Spleen (tissue), 11 donors: ENCODE results near the gene RPS23. TPM values are rescaled to one million over a fixed set of nuclear protein-coding genes. Genes with fewer than 3 reads are reported as not detected.

ENCODE experiments used
- DNase-seq: peaks from one replicate; pipeline ENCODE4 v3.0.0-alpha.2; 2020
- H3K27ac ChIP-seq, 8 donors: fragments of 200-600 bp; sonication (generic) in 7 of 8; 1 replicate in 4 of 8; 2 replicates in 4 of 8; pipeline versions ENCODE4 v1.5.0 to v1.8.0; 2016 to 2021; ENCODE audit warnings: inconsistent platforms in 4 of 8, mild to moderate bottlenecking in 4 of 8, moderate library complexity in 1 of 8
- H3K27me3 ChIP-seq, 7 donors: fragments of 200-600 bp; sonication (generic) in 6 of 7; replicated peaks in 1 of 7; 1 replicate in 4 of 7; 2 replicates in 3 of 7; pipeline versions ENCODE4 v1.5.0 to v1.8.0; 2016 to 2021; ENCODE audit warnings: inconsistent platforms in 3 of 7, mild to moderate bottlenecking in 1 of 7
- H3K36me3 ChIP-seq, 6 donors: fragments of 200-600 bp; sonication (generic) in 5 of 6; 1 replicate in 4 of 6; 2 replicates in 2 of 6; pipeline versions ENCODE4 v1.5.0 to v1.8.0; 2016 to 2021; ENCODE audit warnings: inconsistent platforms in 2 of 6
- H3K4me1 ChIP-seq, 6 donors: fragments of 200-600 bp; sonication (generic) in 5 of 6; 1 replicate in 3 of 6; 2 replicates in 3 of 6; pipeline versions ENCODE4 v1.5.0 to v1.8.0; 2016 to 2021; ENCODE audit warnings: inconsistent platforms in 3 of 6
- H3K4me3 ChIP-seq, 8 donors: fragments of 200-600 bp; sonication (generic) in 7 of 8; 1 replicate in 4 of 8; 2 replicates in 4 of 8; pipeline versions ENCODE4 v1.5.0 to v1.8.0; 2016 to 2021; ENCODE audit warnings: inconsistent platforms in 4 of 8, mild to moderate bottlenecking in 4 of 8, moderate library complexity in 2 of 8
- H3K9me3 ChIP-seq, 8 donors: fragments of 200-600 bp; sonication (generic) in 7 of 8; 1 replicate in 4 of 8; 2 replicates in 4 of 8; pipeline versions ENCODE4 v1.5.0 to v1.8.0; 2016 to 2021; ENCODE audit warnings: inconsistent platforms in 4 of 8
- POLR2A ChIP-seq, 3 donors: fragments of 450-650 bp; IDR thresholded peaks; one replicate each; pipeline ENCODE4 v1.5.1; 2017; ENCODE audit warnings: antibody characterized with exemption in 3 of 3, mild to moderate bottlenecking in 1 of 3
- POLR2AphosphoS5 ChIP-seq, 3 donors: sonication (generic); formaldehyde crosslinking; IDR thresholded peaks; one replicate each; pipeline ENCODE4 v1.5.1; 2017; ENCODE audit warnings: antibody characterized with exemption in 3 of 3
- WGBS, 5 donors: extraction: QIAGEN DNeasy Blood & Tissue Kit in 3 of 5; methylation state at CpG; one replicate each; pipeline versions ENCODE4 v1.1.5 to v1.1.7; 2013 to 2018; 5-methylcytosine and 5-hydroxymethylcytosine counted together
- intact Hi-C: fragments of 100-400 bp; cut with DNase I; formaldehyde crosslinking; loops from one replicate; pipeline ENCODE4 v1.15.0; 2023; ENCODE audit warnings: low total_unique reads
- polyA plus RNA-seq, 3 donors: library from polyadenylated mRNA; stranded (reverse); fragments of 200-250 nt; gene quantifications; one replicate each; pipeline ENCODE4 v1.2.1, GENCODE V29; 2013
- total RNA-seq, 7 donors: library from RNA; depleted of rRNA in 3 of 7; stranded (reverse); fragments of >200 nt in 3 of 7; fragmentation: NEBNext Ultra II Directional in 4 of 7; extraction: Animal tissue kit (Norgen Biotek cat#: 25700) in 4 of 7; gene quantifications; one replicate each; pipeline versions ENCODE4 v1.1.0 to v1.2.1, GENCODE V29; 2016 to 2021
- TF ChIP-seq, protein P1 (sequence below), 11 experiments: fragments of 200-600 bp in 7 of 11; fragments of 450-650 bp in 4 of 11; sonication (generic) in 4 of 11; IDR thresholded peaks in 8 of 11; conservative IDR thresholded peaks in 3 of 11; 1 replicate in 7 of 11; 2 replicates in 4 of 11; pipeline versions ENCODE4 v1.4.0 to v1.8.0; 2016 to 2021; ENCODE audit warnings: antibody characterized with exemption in 11 of 11, inconsistent platforms in 4 of 11, mild to moderate bottlenecking in 1 of 11
- donor health status: healthy with polysubstance abuse.
- donor health status: DM: no; HTN: no; CAD: no; lungs with moderate emphysema.
- donor health status: DM: no; HTN: no; CAD: no.
- donor health status: Bipolar disorder and iron deficiency.
- donor health status: healthy.
- donor health status: DM: no; HTN: no; CAD: no.
- donor health status: DM: yes; HTN: yes; CAD: no.

Gene RPS23
- total and polyA plus RNA-seq, 10 donors, result 1,734 to 8,847 (median 2,843) TPM

DNA sequence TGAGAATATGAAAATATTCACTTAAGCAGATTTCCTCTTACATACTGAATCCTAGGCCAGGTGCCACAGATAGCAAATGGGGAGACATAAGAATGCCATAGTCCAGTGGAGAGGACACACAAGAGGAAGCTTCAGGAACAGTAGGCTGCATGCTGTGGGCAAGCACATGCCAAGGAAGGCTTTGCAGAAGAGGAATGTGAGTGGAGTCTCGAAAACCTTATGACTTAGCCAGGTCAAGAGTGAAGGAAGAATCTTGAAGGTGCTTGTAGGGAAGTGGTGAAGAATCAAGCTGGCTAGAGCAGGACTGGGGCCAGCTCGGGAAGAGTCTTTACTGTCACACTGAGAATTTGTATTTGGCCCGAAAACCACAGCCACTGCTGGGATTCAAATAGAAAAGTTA is 20.4 kb downstream of the RPS23 start:
- intact Hi-C loops, result no loop called here
- no peaks in the 10 kb centered on the region for H3K9me3 ChIP-seq
- H3K27me3 ChIP-seq, result no peaks in the 10 kb centered on the region
- DNase-seq, result no peak
- peaks cover 0 to 13% (median 0%) of the 10 kb centered on the region in 6 donors for H3K36me3 ChIP-seq
- no peak overlapping the region for H3K27ac ChIP-seq
- H3K4me3 ChIP-seq, result no peak overlapping the region
- peaks cover 0 to 6% (median 0%) of the 10 kb centered on the region in 6 donors for H3K4me1 ChIP-seq
- 74 to 94% (median 81%) methylated on average over 3 of the region's 3 CpGs for WGBS, 5 donors
- TF ChIP-seq, protein P1, sequence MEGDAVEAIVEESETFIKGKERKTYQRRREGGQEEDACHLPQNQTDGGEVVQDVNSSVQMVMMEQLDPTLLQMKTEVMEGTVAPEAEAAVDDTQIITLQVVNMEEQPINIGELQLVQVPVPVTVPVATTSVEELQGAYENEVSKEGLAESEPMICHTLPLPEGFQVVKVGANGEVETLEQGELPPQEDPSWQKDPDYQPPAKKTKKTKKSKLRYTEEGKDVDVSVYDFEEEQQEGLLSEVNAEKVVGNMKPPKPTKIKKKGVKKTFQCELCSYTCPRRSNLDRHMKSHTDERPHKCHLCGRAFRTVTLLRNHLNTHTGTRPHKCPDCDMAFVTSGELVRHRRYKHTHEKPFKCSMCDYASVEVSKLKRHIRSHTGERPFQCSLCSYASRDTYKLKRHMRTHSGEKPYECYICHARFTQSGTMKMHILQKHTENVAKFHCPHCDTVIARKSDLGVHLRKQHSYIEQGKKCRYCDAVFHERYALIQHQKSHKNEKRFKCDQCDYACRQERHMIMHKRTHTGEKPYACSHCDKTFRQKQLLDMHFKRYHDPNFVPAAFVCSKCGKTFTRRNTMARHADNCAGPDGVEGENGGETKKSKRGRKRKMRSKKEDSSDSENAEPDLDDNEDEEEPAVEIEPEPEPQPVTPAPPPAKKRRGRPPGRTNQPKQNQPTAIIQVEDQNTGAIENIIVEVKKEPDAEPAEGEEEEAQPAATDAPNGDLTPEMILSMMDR (IDR thresholded peaks at IDR 0.05 in 8 of 11, conservative IDR thresholded peaks at IDR 0.05 in 3 of 11), result no peak
- TF ChIP-seq POLR2A (IDR thresholded peaks at IDR 0.05), result no peak
- TF ChIP-seq POLR2AphosphoS5 (IDR thresholded peaks at IDR 0.05), result no peak

DNA sequence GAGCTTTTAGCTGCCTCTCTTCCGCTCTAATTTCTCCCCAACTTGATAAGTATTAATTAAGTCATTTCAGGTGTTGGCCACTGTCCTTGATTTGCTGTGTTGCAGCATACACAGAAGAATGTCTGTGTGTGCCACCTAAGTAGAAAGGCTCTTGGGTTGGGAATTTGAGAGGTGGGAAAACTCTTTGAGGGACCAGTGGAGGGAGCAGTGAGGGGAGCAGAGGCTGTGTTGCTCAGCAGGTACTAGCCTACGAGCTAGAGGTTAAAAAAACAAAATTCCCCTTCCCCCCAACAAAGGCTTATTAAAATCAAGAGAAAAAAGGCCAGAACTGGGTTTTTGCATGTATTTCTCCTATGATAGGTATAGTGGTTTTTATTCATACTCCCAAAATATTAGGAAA is 20.9 kb downstream of the RPS23 start:
- Histone ChIP-seq H3K27me3 (no peaks in the 10 kb centered on the region), H3K4me1 (peaks cover 0 to 6% (median 0%) of the 10 kb centered on the region in 6 donors), H3K27ac (no peak overlapping the region), H3K9me3 (no peaks in the 10 kb centered on the region), H3K4me3 (no peak overlapping the region), H3K36me3 (peaks cover 0 to 13% (median 0%) of the 10 kb centered on the region in 6 donors)
- intact Hi-C loops, result no loop called here
- DNase-seq, result no peak
- WGBS, 5 donors, result 79 to 94% (median 93%) methylated on average over 2 of the region's 2 CpGs
- TF ChIP-seq POLR2A (IDR thresholded peaks at IDR 0.05) (no peak), POLR2AphosphoS5 (IDR thresholded peaks at IDR 0.05) (no peak)
- TF ChIP-seq, protein P1 (IDR thresholded peaks at IDR 0.05 in 8 of 11, conservative IDR thresholded peaks at IDR 0.05 in 3 of 11), result no peak

DNA sequence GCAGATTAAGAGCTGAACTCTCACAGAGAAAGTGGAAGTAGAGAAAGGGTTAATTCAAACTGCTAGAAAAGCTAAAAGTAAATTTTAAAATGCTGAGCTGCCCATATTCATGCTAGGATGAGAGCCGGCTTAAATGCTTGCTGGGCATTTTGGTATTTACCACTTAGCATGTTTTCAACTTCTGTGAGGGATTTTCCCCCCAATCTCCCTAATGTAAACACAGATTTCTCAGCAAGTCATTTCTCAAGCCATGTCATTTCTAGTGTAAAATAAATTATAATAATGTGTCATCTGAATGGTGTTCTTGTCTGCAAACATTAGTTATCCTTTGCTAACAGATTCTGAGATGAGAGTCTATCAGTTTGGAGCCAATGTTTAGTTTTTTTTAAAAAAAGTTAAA is 22.3 kb downstream of the RPS23 start:
- DNase-seq, result no peak
- H3K36me3 ChIP-seq, result peaks cover 0 to 13% (median 0%) of the 10 kb centered on the region in 6 donors
- no peak for TF ChIP-seq POLR2A (IDR thresholded peaks at IDR 0.05)
- no peak for TF ChIP-seq POLR2AphosphoS5 (IDR thresholded peaks at IDR 0.05)
- TF ChIP-seq, protein P1 (IDR thresholded peaks at IDR 0.05 in 8 of 11, conservative IDR thresholded peaks at IDR 0.05 in 3 of 11), result no peak
- WGBS, 5 donors, result 53 to 88% (median 68%) methylated on average over 1 of the region's 1 CpG
- peaks cover 0 to 6% (median 0%) of the 10 kb centered on the region in 6 donors for H3K4me1 ChIP-seq
- no peaks in the 10 kb centered on the region for H3K9me3 ChIP-seq
- no peak overlapping the region for H3K4me3 ChIP-seq
- intact Hi-C loops, result no loop called here
- no peaks in the 10 kb centered on the region for H3K27me3 ChIP-seq
- H3K27ac ChIP-seq, result no peak overlapping the region

DNA sequence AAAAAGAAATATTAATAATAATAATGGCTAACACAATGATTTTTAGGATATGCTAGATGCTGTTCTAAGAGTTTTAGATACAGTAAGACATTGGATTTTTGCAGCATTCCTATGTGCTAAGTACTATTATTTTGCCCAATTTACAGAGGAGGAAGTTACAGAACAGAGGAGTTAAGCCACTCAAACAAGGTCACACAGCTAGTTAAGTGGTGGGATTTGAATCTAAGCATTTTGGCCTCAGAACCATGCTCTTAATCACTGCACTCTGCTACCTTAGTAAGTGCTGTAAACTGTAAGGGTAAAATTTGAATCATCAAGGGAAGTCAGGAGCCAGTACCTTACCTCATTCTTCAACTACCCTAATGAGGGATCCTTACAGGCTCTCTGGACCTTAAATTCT is 25.4 kb downstream of the RPS23 start:
- no peak for DNase-seq
- Histone ChIP-seq H3K27ac (no peak overlapping the region), H3K4me1 (no peaks in the 10 kb centered on the region), H3K9me3 (peaks cover 0 to 7% (median 7%) of the 10 kb centered on the region in 8 donors), H3K4me3 (no peak overlapping the region), H3K27me3 (no peaks in the 10 kb centered on the region), H3K36me3 (peaks cover 0 to 13% (median 0%) of the 10 kb centered on the region in 6 donors)
- intact Hi-C loops, result no loop called here
- TF ChIP-seq POLR2AphosphoS5 (IDR thresholded peaks at IDR 0.05), result no peak
- TF ChIP-seq, protein P1 (IDR thresholded peaks at IDR 0.05 in 8 of 11, conservative IDR thresholded peaks at IDR 0.05 in 3 of 11), result no peak
- TF ChIP-seq POLR2A (IDR thresholded peaks at IDR 0.05), result no peak
